ENCODE measurements around the gene GALM. TPM values are rescaled to one million over a fixed set of nuclear protein-coding genes. Genes with fewer than 3 reads are reported as not detected.

GALM gene
- total RNA-seq, 4 donors from 2014 or later = 9.2 to 17.1 (median 13.2) TPM

DNA sequence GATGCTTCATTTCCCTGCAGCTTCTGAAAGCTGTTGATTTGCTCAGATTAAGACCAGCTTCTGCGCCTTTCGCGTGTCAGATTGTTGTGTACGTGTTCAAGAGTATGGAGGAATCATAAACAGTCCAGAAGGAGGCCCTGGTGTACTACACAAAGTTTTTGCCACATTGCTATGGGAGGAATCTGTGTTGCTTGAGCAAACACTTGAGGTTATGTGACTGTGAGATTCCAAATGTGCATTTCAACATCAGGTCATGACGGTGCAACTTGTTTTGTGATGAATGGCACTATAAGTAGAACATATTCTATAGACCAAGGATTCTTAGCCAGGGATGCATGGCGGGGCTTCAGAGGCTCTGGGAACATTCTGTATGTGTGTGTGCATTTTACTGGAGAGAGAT lies 50.3 kb downstream of the GALM start:
- no peaks in the 10 kb centered on the region for H3K27me3 ChIP-seq
- no peaks in the 10 kb centered on the region for H3K9me3 ChIP-seq
- TF ChIP-seq CTCF (IDR thresholded peaks at IDR 0.05) (no peak), EP300 (IDR thresholded peaks at IDR 0.05) (no peak), POLR2A (IDR thresholded peaks at IDR 0.05) (no peak), POLR2AphosphoS5 (IDR thresholded peaks at IDR 0.05) (no peak)
- H3K4me3 ChIP-seq = no peak overlapping the region
- H3K36me3 ChIP-seq = no peaks in the 10 kb centered on the region
- peaks cover 0 to 19% (median 3%) of the 10 kb centered on the region in 3 donors for H3K4me1 ChIP-seq
- ATAC-seq = no peak
- no peak overlapping the region for H3K27ac ChIP-seq
- 84 to 86% methylated on average over 6 of the region's 6 CpGs for WGBS, 2 donors (ENCODE audit: low coverage in 1 of 2)

GRCh38 chr2:38718601-38719000 lies 52.7 kb downstream of the GALM start:
- Histone ChIP-seq H3K36me3 (no peaks in the 10 kb centered on the region), H3K27me3 (no peaks in the 10 kb centered on the region), H3K27ac (no peak overlapping the region), H3K4me1 (peaks cover 0 to 38% (median 3%) of the 10 kb centered on the region in 3 donors), H3K4me3 (no peak overlapping the region), H3K9me3 (no peaks in the 10 kb centered on the region)
- no peak for TF ChIP-seq EP300 (IDR thresholded peaks at IDR 0.05)
- no peak for TF ChIP-seq POLR2A (IDR thresholded peaks at IDR 0.05)
- TF ChIP-seq POLR2AphosphoS5 (IDR thresholded peaks at IDR 0.05) = no peak
- no peak for TF ChIP-seq CTCF (IDR thresholded peaks at IDR 0.05)
- 75 to 80% methylated on average over 1 to 4 of the region's 4 CpGs for WGBS, 2 donors (ENCODE audit: low coverage in 1 of 2)
- ATAC-seq = no peak

DNA sequence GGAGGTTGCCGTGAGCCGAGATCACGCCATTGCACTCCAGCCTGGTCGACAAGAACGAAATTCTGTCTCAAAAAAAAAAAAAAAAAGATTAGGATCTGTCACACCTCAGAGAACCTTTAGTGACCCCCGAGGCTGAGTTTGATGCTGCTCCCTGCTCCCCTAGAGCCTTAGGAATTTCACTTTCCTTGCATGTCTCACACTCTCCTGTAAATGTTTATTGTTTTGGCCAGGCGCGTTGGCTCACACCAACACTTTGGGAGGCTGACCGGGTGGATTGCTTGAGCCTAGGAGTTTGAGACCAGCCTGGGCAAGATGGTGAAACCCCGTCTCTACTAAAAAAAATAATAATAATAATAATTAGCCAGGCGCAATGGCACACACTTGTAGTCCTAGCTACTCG lies 53.8 kb downstream of the GALM start:
- no peak for ATAC-seq
- no peaks in the 10 kb centered on the region for H3K9me3 ChIP-seq
- no peak overlapping the region for H3K4me3 ChIP-seq
- peak overlapping the region in 3 of 4 donors; percentile 47 to 70 (median 61) for H3K27ac ChIP-seq
- H3K36me3 ChIP-seq = no peaks in the 10 kb centered on the region
- H3K27me3 ChIP-seq = no peaks in the 10 kb centered on the region
- peaks cover 0 to 38% (median 3%) of the 10 kb centered on the region in 3 donors for H3K4me1 ChIP-seq
- no peak for TF ChIP-seq CTCF (IDR thresholded peaks at IDR 0.05)
- no peak for TF ChIP-seq POLR2AphosphoS5 (IDR thresholded peaks at IDR 0.05)
- TF ChIP-seq POLR2A (IDR thresholded peaks at IDR 0.05) = no peak
- 81 to 86% methylated on average over 6 to 9 of the region's 12 CpGs for WGBS, 2 donors (ENCODE audit: low coverage in 1 of 2)

DNA sequence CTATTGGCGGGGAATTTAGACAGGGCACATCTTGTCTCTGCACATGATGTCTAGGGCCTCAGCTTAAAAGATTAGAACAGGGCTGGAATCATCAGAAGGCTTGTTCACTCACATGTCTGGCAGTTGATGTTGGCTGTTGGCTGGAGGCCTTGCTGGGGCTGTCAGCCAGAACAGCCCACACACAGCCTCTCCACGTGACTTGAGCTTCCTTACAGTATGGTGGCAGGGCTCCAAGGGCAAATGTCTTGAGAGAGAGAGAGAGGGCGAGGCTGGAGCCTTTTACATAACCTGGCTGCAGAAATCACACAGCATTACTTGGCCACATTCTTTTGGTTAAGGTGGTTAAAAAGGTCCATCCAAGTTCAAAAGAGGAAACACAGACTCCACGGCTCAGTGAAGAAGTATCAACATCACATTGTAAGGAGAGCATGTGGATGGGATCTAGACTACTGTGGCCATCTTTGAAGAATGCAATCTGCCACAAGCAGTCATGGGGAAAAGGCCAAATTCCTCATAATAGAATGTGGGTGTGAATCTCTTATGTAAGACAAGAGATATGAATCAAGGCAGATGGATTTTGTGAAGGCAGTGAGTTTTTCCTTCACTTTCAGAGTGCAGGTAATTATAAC lies 54.8 kb downstream of the GALM start:
- Histone ChIP-seq H3K27ac (peak overlapping the region in 3 of 4 donors; percentile 47 to 70 (median 61)), H3K27me3 (no peaks in the 10 kb centered on the region), H3K4me1 (peaks cover 0 to 38% (median 3%) of the 10 kb centered on the region in 3 donors), H3K36me3 (no peaks in the 10 kb centered on the region), H3K4me3 (no peak overlapping the region), H3K9me3 (no peaks in the 10 kb centered on the region)
- TF ChIP-seq EP300 (IDR thresholded peaks at IDR 0.05) = peak; percentile 22
- peak; percentile 76 for TF ChIP-seq POLR2AphosphoS5 (IDR thresholded peaks at IDR 0.05)
- no peak for TF ChIP-seq POLR2A (IDR thresholded peaks at IDR 0.05)
- no peak for TF ChIP-seq CTCF (IDR thresholded peaks at IDR 0.05)
- WGBS, 2 donors (ENCODE audit: low coverage in 1 of 2) = 10 to 25% methylated on average over 2 to 3 of the region's 4 CpGs
- peak; percentile 91 for ATAC-seq
